ENCODE measurements around the gene NPPC.

Gene NPPC

GRCh38 chr2:231946241-231946814 is 20.1 kb upstream of the NPPC start:
- Mint-ChIP-seq H3K4me3 (no peak overlapping the region), H3K4me1 (ENCODE audit: low read depth) (no peaks in the 10 kb centered on the region), H3K27me3 (peaks cover 7% of the 10 kb centered on the region), H3K27ac (no peak overlapping the region), H3K36me3 (ENCODE audit: low read depth) (no peaks in the 10 kb centered on the region), H3K9me3 (no peaks in the 10 kb centered on the region)
- intact Hi-C loops (cut with micrococcal nuclease) = no loop called here

- Mint-ChIP-seq H3K27ac (no peak overlapping the region), H3K4me1 (ENCODE audit: low read depth) (no peaks in the 10 kb centered on the region), H3K36me3 (ENCODE audit: low read depth) (no peaks in the 10 kb centered on the region), H3K27me3 (peaks cover 5% of the 10 kb centered on the region), H3K4me3 (no peak overlapping the region), H3K9me3 (no peaks in the 10 kb centered on the region)
- intact Hi-C loops (cut with micrococcal nuclease) = no loop called here
Measured at GRCh38 chr2:231942180-231942579, 16.0 kb upstream of the NPPC start.

- no peak overlapping the region for H3K27ac Mint-ChIP-seq
- H3K36me3 Mint-ChIP-seq (ENCODE audit: low read depth) = no peaks in the 10 kb centered on the region
- intact Hi-C loops (cut with micrococcal nuclease) = no loop called here
- no peaks in the 10 kb centered on the region for H3K4me1 Mint-ChIP-seq (ENCODE audit: low read depth)
- H3K27me3 Mint-ChIP-seq = peaks cover 5% of the 10 kb centered on the region
- no peaks in the 10 kb centered on the region for H3K9me3 Mint-ChIP-seq
- H3K4me3 Mint-ChIP-seq = no peak overlapping the region
Measured at GRCh38 chr2:231941673-231942072, 15.5 kb upstream of the NPPC start.

- intact Hi-C loops (cut with micrococcal nuclease) = no loop called here
- no peak overlapping the region for H3K27ac Mint-ChIP-seq
- H3K36me3 Mint-ChIP-seq (ENCODE audit: low read depth) = no peaks in the 10 kb centered on the region
- no peaks in the 10 kb centered on the region for H3K4me1 Mint-ChIP-seq (ENCODE audit: low read depth)
- no peak overlapping the region for H3K4me3 Mint-ChIP-seq
- peaks cover 5% of the 10 kb centered on the region for H3K27me3 Mint-ChIP-seq
- no peaks in the 10 kb centered on the region for H3K9me3 Mint-ChIP-seq
Measured at GRCh38 chr2:231940795-231941194, 14.6 kb upstream of the NPPC start.

GRCh38 chr2:231939022-231939421 is 12.8 kb upstream of the NPPC start:
- no peak overlapping the region for H3K4me3 Mint-ChIP-seq
- H3K36me3 Mint-ChIP-seq (ENCODE audit: low read depth) = no peaks in the 10 kb centered on the region
- intact Hi-C loops (cut with micrococcal nuclease) = no loop called here
- peaks cover 5% of the 10 kb centered on the region for H3K27me3 Mint-ChIP-seq
- no peaks in the 10 kb centered on the region for H3K4me1 Mint-ChIP-seq (ENCODE audit: low read depth)
- no peaks in the 10 kb centered on the region for H3K9me3 Mint-ChIP-seq
- H3K27ac Mint-ChIP-seq = no peak overlapping the region

GRCh38 chr2:231937057-231937456 is 10.9 kb upstream of the NPPC start:
- Mint-ChIP-seq H3K27me3 (peaks cover 3% of the 10 kb centered on the region), H3K27ac (no peak overlapping the region), H3K36me3 (ENCODE audit: low read depth) (no peaks in the 10 kb centered on the region), H3K4me3 (no peak overlapping the region), H3K4me1 (ENCODE audit: low read depth) (no peaks in the 10 kb centered on the region), H3K9me3 (no peaks in the 10 kb centered on the region)
- intact Hi-C loops (cut with micrococcal nuclease) = no loop called here

- Mint-ChIP-seq H3K9me3 (no peaks in the 10 kb centered on the region), H3K27me3 (peaks cover 3% of the 10 kb centered on the region), H3K4me3 (no peak overlapping the region), H3K4me1 (ENCODE audit: low read depth) (no peaks in the 10 kb centered on the region), H3K36me3 (ENCODE audit: low read depth) (no peaks in the 10 kb centered on the region), H3K27ac (no peak overlapping the region)
- intact Hi-C loops (cut with micrococcal nuclease) = no loop called here
Measured at GRCh38 chr2:231936491-231936890, 10.3 kb upstream of the NPPC start.

GRCh38 chr2:231935815-231936214 is 9.6 kb upstream of the NPPC start:
- Mint-ChIP-seq H3K27me3 (peaks cover 2% of the 10 kb centered on the region), H3K27ac (no peak overlapping the region), H3K36me3 (ENCODE audit: low read depth) (no peaks in the 10 kb centered on the region), H3K4me3 (no peak overlapping the region), H3K4me1 (ENCODE audit: low read depth) (no peaks in the 10 kb centered on the region), H3K9me3 (no peaks in the 10 kb centered on the region)
- intact Hi-C loops (cut with micrococcal nuclease) = no loop called here

GRCh38 chr2:231935207-231935524 is 9.0 kb upstream of the NPPC start:
- H3K27me3 Mint-ChIP-seq = no peaks in the 10 kb centered on the region
- intact Hi-C loops (cut with micrococcal nuclease) = no loop called here
- H3K9me3 Mint-ChIP-seq = no peaks in the 10 kb centered on the region
- no peak overlapping the region for H3K27ac Mint-ChIP-seq
- no peaks in the 10 kb centered on the region for H3K36me3 Mint-ChIP-seq (ENCODE audit: low read depth)
- no peak overlapping the region for H3K4me3 Mint-ChIP-seq
- H3K4me1 Mint-ChIP-seq (ENCODE audit: low read depth) = no peaks in the 10 kb centered on the region

- intact Hi-C loops (cut with micrococcal nuclease) = no loop called here
- Mint-ChIP-seq H3K4me1 (ENCODE audit: low read depth) (no peaks in the 10 kb centered on the region), H3K9me3 (no peaks in the 10 kb centered on the region), H3K27ac (no peak overlapping the region), H3K27me3 (peaks cover 3% of the 10 kb centered on the region), H3K4me3 (no peak overlapping the region), H3K36me3 (ENCODE audit: low read depth) (no peaks in the 10 kb centered on the region)
Measured at GRCh38 chr2:231934441-231935206, 8.4 kb upstream of the NPPC start.

- intact Hi-C loops (cut with micrococcal nuclease) = no loop called here
- H3K27me3 Mint-ChIP-seq = peaks cover 9% of the 10 kb centered on the region
- H3K27ac Mint-ChIP-seq = no peak overlapping the region
- H3K4me3 Mint-ChIP-seq = no peak overlapping the region
- no peaks in the 10 kb centered on the region for H3K4me1 Mint-ChIP-seq (ENCODE audit: low read depth)
- no peaks in the 10 kb centered on the region for H3K9me3 Mint-ChIP-seq
- no peaks in the 10 kb centered on the region for H3K36me3 Mint-ChIP-seq (ENCODE audit: low read depth)
Measured at GRCh38 chr2:231933916-231934401, 7.8 kb upstream of the NPPC start.

GRCh38 chr2:231932985-231933915 is 7.1 kb upstream of the NPPC start:
- Mint-ChIP-seq H3K9me3 (no peaks in the 10 kb centered on the region), H3K36me3 (ENCODE audit: low read depth) (no peaks in the 10 kb centered on the region), H3K27me3 (peaks cover 16% of the 10 kb centered on the region), H3K4me3 (no peak overlapping the region), H3K4me1 (ENCODE audit: low read depth) (no peaks in the 10 kb centered on the region), H3K27ac (no peak overlapping the region)
- intact Hi-C loops (cut with micrococcal nuclease) = no loop called here

- H3K27me3 Mint-ChIP-seq = peaks cover 21% of the 10 kb centered on the region
- no peak overlapping the region for H3K27ac Mint-ChIP-seq
- intact Hi-C loops (cut with micrococcal nuclease) = no loop called here
- no peaks in the 10 kb centered on the region for H3K4me1 Mint-ChIP-seq (ENCODE audit: low read depth)
- H3K9me3 Mint-ChIP-seq = no peaks in the 10 kb centered on the region
- H3K36me3 Mint-ChIP-seq (ENCODE audit: low read depth) = no peaks in the 10 kb centered on the region
- H3K4me3 Mint-ChIP-seq = no peak overlapping the region
Measured at GRCh38 chr2:231932711-231932970, 6.4 kb upstream of the NPPC start.

- H3K4me1 Mint-ChIP-seq (ENCODE audit: low read depth) = peaks cover 9% of the 10 kb centered on the region
- intact Hi-C loops (cut with micrococcal nuclease) = no loop called here
- no peaks in the 10 kb centered on the region for H3K9me3 Mint-ChIP-seq
- no peak overlapping the region for H3K27ac Mint-ChIP-seq
- H3K36me3 Mint-ChIP-seq (ENCODE audit: low read depth) = no peaks in the 10 kb centered on the region
- peaks cover 33% of the 10 kb centered on the region for H3K27me3 Mint-ChIP-seq
- no peak overlapping the region for H3K4me3 Mint-ChIP-seq
Measured at GRCh38 chr2:231931481-231931915, 5.3 kb upstream of the NPPC start.

Measured in dendritic cell treated with granulocyte-macrophage colony-stimulating factor and Interleukin-4, amounts not matched to agents 40 ng/mL and 50 ng/mL, for 4 days (primary cell).